NCI-H1105 treated with DMSO at 0.1 percent for 48 hours (cell line): Measurements from ENCODE around the gene ETS2.
"Not testable (repeated sequence)": the region's sequence is repeated elsewhere in the genome, so short reads cannot be mapped to it uniquely, and the experiment has no call there.

Source experiments
- DNase-seq: peaks from one replicate; lab custom pipeline; 2025; lab: John Stamatoyannopoulos, UW

The ETS2 gene

GRCh38 chr21:38839328-38840286 lies 33.9 kb downstream of the ETS2 start:
- DNase-seq, result no peak

DNA sequence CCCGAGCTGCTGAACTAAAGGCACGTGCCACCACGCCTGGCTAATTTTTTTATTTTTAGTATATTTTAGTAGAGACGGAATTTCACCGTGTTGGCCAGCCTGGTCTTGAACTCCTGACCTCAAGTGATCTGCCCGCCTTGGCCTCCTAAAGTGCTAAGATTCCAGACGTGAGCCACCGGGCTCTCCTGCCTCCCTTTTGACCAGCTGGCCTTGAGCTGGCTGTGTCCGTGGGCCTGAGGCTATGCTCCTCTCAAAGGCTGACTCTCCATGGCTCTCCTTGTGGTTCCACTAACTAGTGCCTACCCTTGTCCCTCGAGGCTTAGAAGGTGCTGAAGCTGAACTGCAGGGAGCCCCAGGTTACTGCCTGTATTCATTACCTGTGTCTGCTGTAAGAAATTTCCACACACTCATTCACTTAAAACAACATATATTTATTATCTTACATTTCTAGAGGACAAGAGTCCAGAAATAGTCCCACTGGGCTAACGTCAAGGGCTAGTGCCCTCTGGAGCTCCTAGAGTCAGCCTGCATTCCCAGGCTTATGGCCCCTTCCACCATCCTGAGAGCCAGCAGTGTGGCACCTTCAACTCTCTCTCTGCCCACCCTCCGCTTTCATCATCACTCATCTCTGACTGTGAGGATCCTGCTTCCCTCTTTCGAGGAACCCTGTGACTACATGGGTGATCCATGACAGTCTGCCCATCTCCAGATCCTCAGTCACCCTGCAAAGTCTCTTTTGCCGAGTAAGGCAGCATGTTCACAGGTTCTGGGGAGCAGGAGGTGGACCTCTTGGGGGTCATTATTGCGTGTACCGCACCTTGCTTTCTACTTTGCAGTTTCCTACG lies 34.9 kb downstream of the ETS2 start:
- DNase-seq, result no peak

GRCh38 chr21:38841472-38841871 lies 35.7 kb downstream of the ETS2 start:
- no peak for DNase-seq

DNA sequence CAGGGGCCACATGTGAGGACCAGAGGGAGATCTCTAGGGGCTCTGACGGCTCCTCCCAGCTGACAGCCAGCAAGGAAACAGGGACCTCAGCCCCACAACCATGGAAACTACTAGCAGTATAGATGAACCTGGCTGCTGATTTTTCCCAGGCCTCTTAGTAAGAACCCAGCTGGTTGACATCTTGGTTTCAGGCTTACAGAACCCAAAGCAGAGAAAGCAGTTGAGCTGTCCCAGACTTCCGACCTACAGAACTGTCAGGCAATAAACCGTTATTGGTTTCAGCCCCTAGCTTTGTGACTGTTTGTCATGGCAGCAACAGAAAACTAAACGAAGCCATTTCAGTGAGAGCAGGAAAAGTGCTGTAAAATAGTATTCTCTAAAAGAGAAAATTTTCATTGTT lies 36.4 kb downstream of the ETS2 start:
- no peak for DNase-seq

DNA sequence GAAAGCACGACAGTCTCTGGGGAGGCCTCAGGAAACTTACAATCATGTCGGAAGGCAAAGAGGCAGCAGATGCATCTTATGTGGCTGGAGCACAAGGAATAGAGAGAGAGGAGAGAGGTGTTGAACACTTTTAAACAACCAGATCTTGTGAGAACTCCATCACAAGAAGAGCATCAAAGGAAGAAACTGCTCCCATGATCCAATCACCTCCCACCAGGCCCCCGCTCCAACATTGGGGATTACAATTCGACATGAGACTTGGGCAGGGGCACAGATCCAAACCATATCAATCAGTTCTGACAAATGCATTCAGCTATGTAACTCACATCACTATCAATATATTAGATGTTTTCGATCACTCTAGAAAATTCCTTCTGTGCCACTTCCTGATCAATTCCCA lies 37.6 kb downstream of the ETS2 start:
- no peak for DNase-seq

- DNase-seq, result no peak
Measured at GRCh38 chr21:38843806-38844503, 38.2 kb downstream of the ETS2 start.

- not testable (repeated sequence) for DNase-seq
Measured at GRCh38 chr21:38845374-38845773, 39.6 kb downstream of the ETS2 start.

GRCh38 chr21:38847556-38847955 lies 41.8 kb downstream of the ETS2 start:
- DNase-seq, result no peak

GRCh38 chr21:38848187-38848609 lies 42.5 kb downstream of the ETS2 start:
- no peak for DNase-seq

GRCh38 chr21:38849776-38850175 lies 44.0 kb downstream of the ETS2 start:
- DNase-seq, result no peak

DNA sequence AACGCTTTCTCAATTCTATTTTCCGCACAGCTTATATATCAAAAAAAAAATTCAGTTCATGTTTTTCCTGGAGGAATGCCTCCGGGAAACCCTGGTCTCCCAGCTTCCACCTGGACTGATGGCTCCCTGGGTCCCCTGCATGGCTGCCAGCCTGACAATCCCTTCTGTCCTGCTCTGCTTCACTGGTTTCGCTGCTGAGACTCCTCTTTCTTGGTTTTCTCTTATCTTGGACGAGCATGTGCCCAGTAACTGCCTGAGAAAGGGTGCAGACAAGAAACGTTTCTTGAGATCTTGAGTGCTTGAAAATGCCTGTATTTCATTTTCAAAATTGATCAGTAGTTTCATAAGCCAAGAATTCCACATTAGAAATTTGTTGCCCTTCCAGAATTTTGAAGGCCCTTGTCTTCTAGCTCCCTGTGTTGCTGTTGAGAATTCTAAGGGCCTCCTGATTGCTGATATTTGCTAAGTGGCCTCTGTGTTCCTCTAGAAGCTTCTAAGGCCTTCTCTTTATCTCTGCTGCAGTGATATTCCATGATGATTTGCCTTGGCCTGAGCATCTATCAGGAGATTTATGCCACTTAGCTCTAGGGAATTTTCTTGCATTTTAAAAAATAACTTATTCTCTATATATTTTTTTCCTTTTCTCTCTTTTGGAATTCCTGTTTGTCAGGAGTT lies 44.7 kb downstream of the ETS2 start:
- DNase-seq, result no peak

DNA sequence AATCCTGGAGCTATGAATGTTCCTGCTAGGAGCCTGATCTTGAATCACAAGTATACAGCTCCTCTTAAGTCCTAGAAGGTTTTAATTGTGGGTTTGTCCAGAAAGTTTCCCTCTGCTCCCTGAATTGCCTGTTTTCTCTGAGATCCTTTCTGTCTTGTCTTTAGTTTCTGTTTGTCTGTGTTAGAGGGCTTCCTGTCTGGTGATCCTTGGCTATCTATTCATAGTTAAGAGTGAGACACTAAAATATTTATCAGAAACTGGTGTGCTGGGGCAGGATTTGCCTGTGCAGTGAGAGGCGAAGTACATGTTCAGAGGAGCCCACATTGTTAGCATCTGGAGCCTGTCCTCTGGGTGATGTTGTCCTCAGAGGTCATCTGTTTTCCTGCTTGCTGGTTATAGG lies 45.4 kb downstream of the ETS2 start:
- DNase-seq, result no peak

DNA sequence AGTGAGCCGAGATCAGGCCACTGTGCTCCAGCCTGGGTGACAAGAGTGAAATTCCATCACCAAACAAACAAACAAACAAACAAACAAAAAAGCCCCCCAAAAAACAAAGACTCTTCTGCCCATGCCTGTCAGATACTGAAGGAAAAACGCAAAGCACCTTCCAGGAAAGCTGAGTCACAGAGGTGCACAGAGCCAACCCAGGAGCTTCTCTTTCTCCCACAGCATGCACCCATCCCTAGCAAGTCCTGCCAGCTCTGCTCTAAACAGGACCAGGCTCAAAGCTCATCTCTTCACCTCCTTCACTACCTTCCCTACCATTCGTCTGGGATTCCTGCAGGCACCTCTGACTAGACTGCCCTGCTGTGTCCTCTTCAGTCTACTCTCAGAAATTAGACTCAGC lies 46.5 kb downstream of the ETS2 start:
- DNase-seq, result no peak

GRCh38 chr21:38852708-38853107 lies 47.0 kb downstream of the ETS2 start:
- no peak for DNase-seq

DNA sequence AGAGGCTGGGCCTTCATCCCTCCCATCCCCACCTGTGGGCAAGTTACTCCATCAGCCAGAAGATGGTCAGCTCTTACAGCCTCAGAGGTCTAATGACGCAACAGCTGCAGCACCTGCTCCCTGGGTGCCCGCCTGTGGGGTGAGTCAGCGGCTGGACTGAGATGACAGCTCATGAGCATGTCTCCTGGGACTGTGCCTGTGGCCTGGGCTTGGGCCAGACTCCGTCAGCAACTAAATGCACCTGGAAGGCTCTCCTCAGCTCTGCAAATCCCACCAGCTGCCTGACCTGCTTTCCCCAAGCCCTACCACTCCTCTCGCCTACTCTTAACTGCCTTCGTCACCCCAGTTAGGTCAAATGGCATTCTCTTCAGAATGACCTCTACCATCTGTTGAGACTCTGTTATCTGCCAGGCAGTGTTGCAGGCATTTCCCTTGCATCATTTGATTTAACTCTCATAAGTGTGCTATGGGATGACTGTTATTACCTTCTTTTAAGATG lies 47.7 kb downstream of the ETS2 start:
- no peak for DNase-seq

- no peak for DNase-seq
Measured at GRCh38 chr21:38857152-38857825, 51.6 kb downstream of the ETS2 start.

- no peak for DNase-seq
Measured at GRCh38 chr21:38858026-38858811, 52.5 kb downstream of the ETS2 start.

- no peak for DNase-seq
Measured at GRCh38 chr21:38858812-38859205, 53.1 kb downstream of the ETS2 start.

GRCh38 chr21:38859852-38860251 lies 54.1 kb downstream of the ETS2 start:
- no peak for DNase-seq

DNA sequence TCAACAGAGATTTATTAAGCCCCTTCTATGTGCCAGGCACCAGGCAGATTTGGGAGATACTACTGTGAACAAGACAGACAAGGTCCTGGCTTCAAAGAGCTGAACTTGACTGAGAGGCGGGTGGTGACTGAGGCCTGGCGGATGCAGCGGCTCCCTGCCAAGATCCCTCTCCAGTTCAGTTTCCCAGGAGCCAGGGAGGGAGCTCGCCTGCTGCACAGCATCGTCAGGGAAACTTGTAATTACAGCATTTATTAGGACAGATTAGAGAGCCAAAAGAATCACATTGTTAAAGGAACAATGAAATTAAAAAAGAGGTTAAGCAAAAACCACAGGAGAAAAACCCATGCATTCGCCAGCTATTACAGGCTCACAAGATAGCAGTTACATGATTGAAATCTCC lies 55.3 kb downstream of the ETS2 start:
- peak; percentile 71 for DNase-seq
